Measurements from ENCODE around the gene MAPK10. TPM values are rescaled to one million over a fixed set of nuclear protein-coding genes. Genes with fewer than 3 reads are reported as not detected.

Gene MAPK10
- total RNA-seq, 2 donors from 2014 or later = 0.49 TPM; not detected in 1

DNA sequence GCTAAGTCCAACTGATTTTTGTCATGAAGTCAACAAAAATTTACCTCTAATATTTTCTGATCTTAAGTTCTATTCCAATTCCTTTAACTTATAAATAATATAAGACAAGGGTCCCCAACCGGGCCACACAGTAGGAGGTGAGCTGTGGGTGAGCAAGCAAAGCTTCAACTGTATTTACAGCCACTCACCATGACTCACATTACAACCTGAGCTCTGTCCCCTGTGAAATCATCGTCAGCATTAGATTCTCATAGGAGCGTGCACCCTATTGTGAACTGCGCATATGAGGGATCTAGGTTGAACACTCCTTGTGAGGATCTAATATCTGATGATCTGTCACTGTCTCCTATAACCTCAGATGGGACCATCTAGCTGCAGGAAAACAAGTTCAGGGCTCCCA is 227.4 kb downstream of the MAPK10 start:
- H3K36me3 Mint-ChIP-seq (ENCODE audit: insufficient read depth in 2 of 2) = no peaks in the 10 kb centered on the region
- no peak overlapping the region for H3K4me3 Mint-ChIP-seq
- H3K4me1 Mint-ChIP-seq (ENCODE audit: low read depth) = no peaks in the 10 kb centered on the region
- DNase-seq (no peak), ATAC-seq (replicated peaks in 1 of 2) (no peak)
- no peak overlapping the region for H3K27ac Mint-ChIP-seq
- no peaks in the 10 kb centered on the region for H3K27me3 Mint-ChIP-seq (ENCODE audit: low read depth)
- peaks cover 0 to 1% of the 10 kb centered on the region in 2 donors for H3K9me3 Mint-ChIP-seq

DNA sequence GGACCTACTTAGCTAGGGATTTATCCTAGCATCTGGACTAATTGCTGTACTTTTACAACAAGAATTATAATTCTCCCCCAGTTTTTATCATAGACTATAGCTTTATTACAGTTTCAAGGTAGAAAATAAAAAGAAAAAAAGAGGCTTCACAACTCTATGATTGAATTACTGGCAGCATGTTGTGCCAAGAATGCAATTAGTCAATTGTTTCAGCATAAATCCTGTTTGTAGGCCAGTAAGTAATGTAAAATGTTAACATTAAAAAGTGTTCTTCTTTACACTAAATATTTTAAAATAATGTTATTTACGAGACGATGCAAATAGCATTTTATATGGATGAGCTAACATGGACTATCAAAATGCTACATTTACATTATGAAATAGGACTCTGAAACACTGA is 228.4 kb downstream of the MAPK10 start:
- DNase-seq (no peak), ATAC-seq (replicated peaks in 1 of 2) (no peak)
- Mint-ChIP-seq H3K27me3 (ENCODE audit: low read depth) (no peaks in the 10 kb centered on the region), H3K4me1 (ENCODE audit: low read depth) (no peaks in the 10 kb centered on the region), H3K4me3 (no peak overlapping the region), H3K36me3 (ENCODE audit: insufficient read depth in 2 of 2) (no peaks in the 10 kb centered on the region), H3K27ac (no peak overlapping the region), H3K9me3 (peaks cover 0 to 1% of the 10 kb centered on the region in 2 donors)

DNA sequence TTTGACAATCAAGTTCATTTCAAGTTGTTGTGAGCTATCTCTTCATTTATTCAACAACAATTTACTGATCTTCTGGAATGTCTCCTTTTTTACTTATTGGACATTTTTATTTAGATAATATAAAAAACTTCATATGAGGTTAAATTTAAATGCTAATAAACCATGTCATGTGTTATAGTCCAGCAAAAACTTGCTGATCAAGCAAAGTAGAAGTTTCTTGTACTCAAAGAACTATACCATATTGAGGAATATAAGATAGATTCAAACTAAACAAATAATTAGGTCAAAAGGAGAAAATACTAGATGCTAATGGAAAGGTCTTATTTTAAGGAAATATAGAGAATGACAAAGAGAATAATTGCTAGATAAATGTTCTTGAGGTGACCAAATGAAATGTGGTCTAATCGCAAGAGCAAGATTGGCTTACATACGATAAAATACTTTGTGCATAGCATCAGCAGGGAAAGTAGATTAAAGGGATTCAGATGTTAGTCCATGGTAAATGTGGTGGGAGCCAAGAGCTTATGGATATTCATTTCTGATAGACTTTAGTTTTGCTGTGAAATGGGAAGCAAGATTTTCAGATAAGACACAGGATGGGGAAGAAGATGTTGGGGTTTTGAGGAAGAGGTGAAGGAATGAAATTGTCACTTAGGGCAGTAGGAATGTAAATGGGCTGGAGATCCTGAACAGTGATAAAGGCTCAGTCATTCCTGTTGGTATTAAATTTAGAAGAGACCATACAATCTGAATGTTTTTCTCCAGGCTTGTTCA is 229.5 kb downstream of the MAPK10 start:
- H3K9me3 Mint-ChIP-seq = peaks cover 0 to 1% of the 10 kb centered on the region in 2 donors
- ATAC-seq (replicated peaks in 1 of 2) (no peak), DNase-seq (no peak)
- H3K4me1 Mint-ChIP-seq (ENCODE audit: low read depth) = no peaks in the 10 kb centered on the region
- H3K27me3 Mint-ChIP-seq (ENCODE audit: low read depth) = no peaks in the 10 kb centered on the region
- H3K36me3 Mint-ChIP-seq (ENCODE audit: insufficient read depth in 2 of 2) = no peaks in the 10 kb centered on the region
- no peak overlapping the region for H3K27ac Mint-ChIP-seq
- H3K4me3 Mint-ChIP-seq = no peak overlapping the region

DNA sequence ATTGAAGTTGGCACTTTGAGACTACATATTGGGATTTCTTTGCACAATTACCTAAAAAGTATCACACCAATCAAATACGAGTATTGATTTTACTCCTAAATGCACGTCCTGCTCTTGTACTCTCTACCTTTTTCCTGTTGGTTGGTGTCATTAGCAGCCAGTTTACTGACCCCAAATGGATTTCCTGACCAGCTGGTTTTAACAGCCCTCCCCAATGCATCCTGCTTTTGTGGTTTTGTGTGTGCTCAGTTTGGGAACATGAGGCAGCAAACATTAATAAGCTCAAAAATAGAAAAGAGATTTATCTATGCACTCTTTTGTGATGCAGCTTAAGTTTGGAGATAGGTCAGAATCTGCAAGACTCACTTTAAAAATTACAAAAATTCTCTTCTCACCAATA is 230.3 kb downstream of the MAPK10 start:
- Mint-ChIP-seq H3K4me3 (no peak overlapping the region), H3K4me1 (ENCODE audit: low read depth) (no peaks in the 10 kb centered on the region), H3K9me3 (peaks cover 0 to 1% of the 10 kb centered on the region in 2 donors), H3K27me3 (ENCODE audit: low read depth) (no peaks in the 10 kb centered on the region), H3K27ac (no peak overlapping the region), H3K36me3 (ENCODE audit: insufficient read depth in 2 of 2) (no peaks in the 10 kb centered on the region)
- DNase-seq = no peak
- no peak for ATAC-seq (replicated peaks in 1 of 2)

DNA sequence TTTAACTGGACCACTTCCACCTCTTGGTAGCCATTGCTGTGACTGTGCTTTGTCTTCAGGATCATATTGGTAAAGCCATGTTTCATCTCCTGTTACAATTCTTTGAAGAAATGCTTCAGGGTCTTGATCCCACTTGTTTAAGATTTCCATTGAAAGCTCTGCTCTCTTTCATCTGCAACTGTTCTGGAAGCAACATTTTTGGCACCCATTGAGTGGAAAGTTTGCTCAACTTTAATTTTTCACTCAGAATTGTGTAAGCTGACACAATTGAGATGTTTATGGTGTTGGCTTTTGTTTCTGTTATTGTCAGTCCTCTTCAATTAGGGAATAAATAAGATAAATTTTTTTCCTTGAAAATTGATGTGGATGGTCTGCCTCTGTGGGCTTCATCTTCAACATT is 237.4 kb downstream of the MAPK10 start:
- Mint-ChIP-seq H3K4me1 (ENCODE audit: low read depth) (no peaks in the 10 kb centered on the region), H3K36me3 (ENCODE audit: insufficient read depth in 2 of 2) (peaks cover 2% of the 10 kb centered on the region in 2 donors), H3K4me3 (no peak overlapping the region), H3K9me3 (peaks cover 3 to 4% of the 10 kb centered on the region in 2 donors), H3K27ac (no peak overlapping the region), H3K27me3 (ENCODE audit: low read depth) (no peaks in the 10 kb centered on the region)
- ATAC-seq (replicated peaks in 1 of 2) = no peak
- DNase-seq = no peak

DNA sequence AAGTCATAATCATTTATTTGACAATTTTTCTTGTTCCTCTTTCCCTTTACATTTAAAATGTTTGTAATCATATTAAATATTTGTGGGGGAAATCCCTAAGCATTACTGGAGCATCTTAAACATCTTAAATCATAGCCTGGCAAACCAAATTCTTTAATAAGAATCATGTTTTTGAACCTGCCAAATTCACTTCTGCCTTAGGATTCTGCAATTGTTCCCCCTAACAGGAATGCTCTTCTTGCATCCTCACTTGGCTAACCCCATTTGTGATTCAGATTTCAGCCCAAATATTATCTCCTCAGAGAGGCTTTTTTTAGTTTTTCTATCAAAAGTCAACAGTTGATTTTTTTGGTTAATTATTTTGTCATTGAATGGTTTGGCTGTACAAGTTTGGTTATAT is 241.1 kb downstream of the MAPK10 start:
- peaks cover 2% of the 10 kb centered on the region in 2 donors for H3K36me3 Mint-ChIP-seq (ENCODE audit: insufficient read depth in 2 of 2)
- DNase-seq (no peak), ATAC-seq (replicated peaks in 1 of 2) (no peak)
- H3K4me3 Mint-ChIP-seq = no peak overlapping the region
- no peaks in the 10 kb centered on the region for H3K27me3 Mint-ChIP-seq (ENCODE audit: low read depth)
- H3K4me1 Mint-ChIP-seq (ENCODE audit: low read depth) = no peaks in the 10 kb centered on the region
- H3K9me3 Mint-ChIP-seq = peaks cover 2 to 5% of the 10 kb centered on the region in 2 donors
- H3K27ac Mint-ChIP-seq = no peak overlapping the region

DNA sequence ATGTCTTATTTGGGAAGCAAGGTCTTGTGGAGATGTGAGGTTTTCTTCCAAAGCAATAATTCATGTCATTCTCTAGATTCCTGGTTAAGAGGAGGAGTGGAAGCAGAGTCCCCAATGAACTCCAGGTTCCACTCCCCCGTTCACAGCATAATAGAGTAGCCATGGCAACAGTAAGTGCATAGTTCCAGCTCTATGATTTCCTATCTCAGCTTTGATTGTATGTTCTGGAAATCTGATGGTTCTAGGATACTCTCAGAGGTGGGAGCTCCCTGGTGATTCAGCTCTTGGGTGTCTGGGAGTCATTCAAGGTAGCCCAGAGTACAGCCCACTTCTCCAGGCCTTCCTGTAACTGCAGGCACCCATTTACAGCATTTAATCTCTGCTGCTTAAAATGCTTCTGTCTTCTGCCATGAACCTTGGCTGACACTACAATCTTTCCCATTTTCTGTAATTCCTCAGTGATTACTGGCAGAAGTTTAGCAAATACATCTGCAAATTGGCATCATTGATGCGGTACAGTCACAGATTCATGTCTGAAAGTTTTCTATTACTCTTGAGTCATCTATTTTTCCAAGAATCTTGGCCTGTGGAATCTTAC is 242.0 kb downstream of the MAPK10 start:
- Mint-ChIP-seq H3K27ac (no peak overlapping the region), H3K36me3 (ENCODE audit: insufficient read depth in 2 of 2) (no peaks in the 10 kb centered on the region), H3K4me3 (no peak overlapping the region), H3K4me1 (ENCODE audit: low read depth) (no peaks in the 10 kb centered on the region), H3K9me3 (peaks cover 1 to 5% of the 10 kb centered on the region in 2 donors), H3K27me3 (ENCODE audit: low read depth) (no peaks in the 10 kb centered on the region)
- no peak for DNase-seq
- ATAC-seq (replicated peaks in 1 of 2) = no peak

DNA sequence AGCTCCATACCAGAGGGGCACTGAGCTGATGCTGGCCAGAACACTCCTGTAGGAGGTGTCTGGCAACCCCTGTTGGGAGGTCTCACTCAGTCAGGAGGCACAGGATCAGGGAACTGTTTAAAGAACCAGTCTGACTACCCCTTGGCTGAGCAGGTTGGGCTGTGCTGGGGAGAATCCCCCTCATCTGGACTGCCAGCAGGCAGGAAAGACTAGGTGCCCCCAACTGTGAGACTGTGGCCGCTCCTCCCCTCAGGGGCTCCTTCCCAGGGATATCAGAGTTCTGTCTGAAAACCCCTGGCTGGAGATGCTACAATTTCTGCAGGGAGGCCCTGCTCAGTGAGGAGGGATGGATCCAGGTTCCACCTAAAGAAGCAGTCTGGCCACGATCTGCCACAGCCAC is 245.3 kb downstream of the MAPK10 start:
- H3K4me1 Mint-ChIP-seq (ENCODE audit: low read depth) = no peaks in the 10 kb centered on the region
- DNase-seq (no peak), ATAC-seq (replicated peaks in 1 of 2) (no peak)
- no peaks in the 10 kb centered on the region for H3K27me3 Mint-ChIP-seq (ENCODE audit: low read depth)
- no peak overlapping the region for H3K27ac Mint-ChIP-seq
- peaks cover 7 to 9% of the 10 kb centered on the region in 2 donors for H3K9me3 Mint-ChIP-seq
- no peak overlapping the region for H3K4me3 Mint-ChIP-seq
- no peaks in the 10 kb centered on the region for H3K36me3 Mint-ChIP-seq (ENCODE audit: insufficient read depth in 2 of 2)

DNA sequence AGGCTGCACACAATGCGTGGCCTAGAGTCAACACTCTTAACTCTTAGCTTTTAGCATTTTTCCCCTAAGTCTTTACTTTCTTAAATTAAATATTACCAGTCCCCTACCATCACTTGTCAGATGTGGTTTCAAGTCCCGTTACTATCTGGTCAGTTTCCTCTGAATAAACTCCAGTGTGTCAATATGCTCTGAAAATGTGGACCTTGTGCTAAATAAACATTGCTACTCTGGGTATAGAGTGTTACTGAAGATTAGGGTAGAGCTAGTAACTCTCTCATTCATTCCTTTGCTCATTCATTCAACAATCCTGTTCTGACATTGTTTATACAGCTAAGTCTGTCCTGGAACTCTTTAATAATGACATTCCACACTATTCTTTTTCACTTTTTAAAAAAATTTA is 251.0 kb downstream of the MAPK10 start:
- Mint-ChIP-seq H3K36me3 (ENCODE audit: insufficient read depth in 2 of 2) (no peaks in the 10 kb centered on the region), H3K27me3 (ENCODE audit: low read depth) (no peaks in the 10 kb centered on the region), H3K4me1 (ENCODE audit: low read depth) (no peaks in the 10 kb centered on the region), H3K27ac (no peak overlapping the region), H3K9me3 (peaks cover 8 to 11% of the 10 kb centered on the region in 2 donors), H3K4me3 (no peak overlapping the region)
- DNase-seq = no peak
- no peak for ATAC-seq (replicated peaks in 1 of 2)

DNA sequence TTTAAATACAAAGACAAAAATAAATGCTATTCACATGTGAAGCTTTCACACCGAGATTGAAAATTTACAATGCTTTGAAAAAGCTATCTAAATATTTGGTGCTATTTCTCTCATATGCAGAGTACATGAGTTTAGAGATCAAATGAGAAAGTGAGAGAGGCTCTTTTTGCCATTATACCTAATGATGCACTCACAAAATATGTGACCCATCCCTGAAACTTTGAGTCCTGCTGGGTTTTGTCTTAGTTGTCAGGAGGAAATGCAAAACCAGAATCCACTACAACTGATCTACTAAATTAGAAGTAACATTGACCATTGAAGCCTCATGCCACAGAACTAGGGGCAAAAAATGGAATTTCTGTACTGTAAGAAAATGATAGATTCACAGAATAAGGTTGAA is 251.7 kb downstream of the MAPK10 start:
- no peak for ATAC-seq (replicated peaks in 1 of 2)
- Mint-ChIP-seq H3K9me3 (peaks cover 7 to 11% of the 10 kb centered on the region in 2 donors), H3K27ac (no peak overlapping the region), H3K4me1 (ENCODE audit: low read depth) (no peaks in the 10 kb centered on the region), H3K36me3 (ENCODE audit: insufficient read depth in 2 of 2) (no peaks in the 10 kb centered on the region), H3K27me3 (ENCODE audit: low read depth) (no peaks in the 10 kb centered on the region), H3K4me3 (no peak overlapping the region)
- DNase-seq = no peak

DNA sequence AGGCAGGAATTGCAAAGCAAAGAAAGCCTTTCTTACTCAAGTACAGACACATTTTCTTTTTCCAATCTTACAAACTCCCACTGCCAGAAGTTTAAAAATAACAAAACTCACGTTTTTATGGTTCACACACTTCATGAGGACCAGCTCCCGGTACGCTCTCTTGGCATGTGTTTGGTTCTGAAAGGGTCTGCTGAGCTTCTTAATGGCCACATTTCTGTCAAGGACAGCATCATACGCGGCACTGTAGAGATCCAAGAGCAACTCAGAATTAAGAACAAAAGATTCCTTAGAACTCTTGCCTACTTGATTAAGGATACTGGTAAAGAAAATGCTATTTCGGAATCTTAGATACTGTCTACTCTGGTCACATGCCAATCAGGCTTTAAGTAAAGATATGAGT is 252.7 kb downstream of the MAPK10 start:
- ATAC-seq (replicated peaks in 1 of 2) = no peak
- no peak overlapping the region for H3K4me3 Mint-ChIP-seq
- DNase-seq = no peak
- no peaks in the 10 kb centered on the region for H3K4me1 Mint-ChIP-seq (ENCODE audit: low read depth)
- H3K9me3 Mint-ChIP-seq = peaks cover 4 to 7% of the 10 kb centered on the region in 2 donors
- H3K27ac Mint-ChIP-seq = no peak overlapping the region
- no peaks in the 10 kb centered on the region for H3K36me3 Mint-ChIP-seq (ENCODE audit: insufficient read depth in 2 of 2)
- H3K27me3 Mint-ChIP-seq (ENCODE audit: low read depth) = no peaks in the 10 kb centered on the region

DNA sequence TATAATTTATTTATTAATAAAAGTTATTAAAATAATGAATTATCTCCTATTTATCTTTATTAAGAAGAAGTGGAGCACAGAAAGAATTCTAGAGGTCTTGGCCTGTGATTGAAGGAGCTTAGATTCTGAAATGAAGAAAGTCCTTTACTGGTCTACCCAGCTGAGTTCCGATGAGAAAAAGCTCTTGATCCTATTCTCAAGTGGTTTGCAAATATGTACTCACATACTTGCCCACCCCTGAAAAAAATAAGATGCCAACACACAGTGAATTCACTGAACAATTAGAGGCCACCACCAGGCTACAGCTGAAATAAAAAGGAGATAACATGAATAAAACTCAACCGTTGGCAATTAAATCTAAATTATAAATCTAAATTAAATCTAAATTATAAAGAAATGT is 253.4 kb downstream of the MAPK10 start:
- Mint-ChIP-seq H3K9me3 (peaks cover 4 to 6% of the 10 kb centered on the region in 2 donors), H3K4me1 (ENCODE audit: low read depth) (no peaks in the 10 kb centered on the region), H3K36me3 (ENCODE audit: insufficient read depth in 2 of 2) (no peaks in the 10 kb centered on the region), H3K27ac (no peak overlapping the region), H3K27me3 (ENCODE audit: low read depth) (no peaks in the 10 kb centered on the region), H3K4me3 (no peak overlapping the region)
- DNase-seq (no peak), ATAC-seq (replicated peaks in 1 of 2) (no peak)

DNA sequence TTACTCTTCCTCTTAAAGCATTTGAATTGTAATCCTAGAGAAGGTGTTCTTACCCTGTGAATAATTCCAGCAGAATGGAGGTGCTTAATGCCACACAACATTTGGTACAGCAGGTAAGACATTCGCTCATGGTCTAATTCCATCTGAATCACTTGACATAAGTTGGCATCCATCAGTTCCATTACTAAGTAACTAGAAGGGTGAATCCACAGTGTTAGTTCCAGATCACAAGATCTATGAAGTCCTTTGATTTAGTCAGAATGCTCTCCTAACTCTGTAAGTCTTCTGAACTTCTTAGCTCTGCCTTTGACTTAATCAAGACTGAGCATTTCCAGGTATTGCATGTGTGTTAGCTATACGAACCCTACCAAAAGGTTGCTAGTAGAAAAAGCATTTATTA is 258.0 kb downstream of the MAPK10 start:
- Mint-ChIP-seq H3K4me1 (ENCODE audit: low read depth) (no peaks in the 10 kb centered on the region), H3K4me3 (no peak overlapping the region), H3K9me3 (no peaks in the 10 kb centered on the region), H3K27me3 (ENCODE audit: low read depth) (no peaks in the 10 kb centered on the region), H3K36me3 (ENCODE audit: insufficient read depth in 2 of 2) (no peaks in the 10 kb centered on the region), H3K27ac (no peak overlapping the region)
- no peak for DNase-seq
- no peak for ATAC-seq (replicated peaks in 1 of 2)

DNA sequence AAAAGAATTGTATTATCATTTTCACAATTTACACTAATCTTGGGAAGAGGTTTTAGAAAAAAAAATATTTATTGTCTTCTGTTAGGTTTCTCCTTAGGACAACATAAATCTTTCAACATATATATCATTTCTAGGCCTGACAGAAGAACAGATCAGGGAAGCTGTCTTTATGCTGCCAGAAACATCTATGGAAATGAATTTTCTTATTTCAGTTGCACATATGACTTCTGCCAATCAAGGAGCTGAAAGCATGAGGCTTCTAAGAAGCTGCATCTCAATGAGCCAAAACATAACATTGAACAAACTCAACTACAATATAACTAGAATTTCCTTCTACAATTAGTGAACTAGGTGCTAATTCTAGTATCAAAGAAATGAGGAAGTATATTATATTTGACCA is 258.4 kb downstream of the MAPK10 start:
- DNase-seq = no peak
- H3K27ac Mint-ChIP-seq = no peak overlapping the region
- no peak overlapping the region for H3K4me3 Mint-ChIP-seq
- no peaks in the 10 kb centered on the region for H3K4me1 Mint-ChIP-seq (ENCODE audit: low read depth)
- H3K9me3 Mint-ChIP-seq = no peaks in the 10 kb centered on the region
- ATAC-seq (replicated peaks in 1 of 2) = no peak
- no peaks in the 10 kb centered on the region for H3K36me3 Mint-ChIP-seq (ENCODE audit: insufficient read depth in 2 of 2)
- no peaks in the 10 kb centered on the region for H3K27me3 Mint-ChIP-seq (ENCODE audit: low read depth)
